ENCODE results near the gene ATP2B3. TPM values are rescaled to one million over a fixed set of nuclear protein-coding genes. Genes with fewer than 3 reads are reported as not detected.

ATP2B3 gene
- polyA plus RNA-seq, 3 donors: 0.01 TPM; not detected in 2

DNA sequence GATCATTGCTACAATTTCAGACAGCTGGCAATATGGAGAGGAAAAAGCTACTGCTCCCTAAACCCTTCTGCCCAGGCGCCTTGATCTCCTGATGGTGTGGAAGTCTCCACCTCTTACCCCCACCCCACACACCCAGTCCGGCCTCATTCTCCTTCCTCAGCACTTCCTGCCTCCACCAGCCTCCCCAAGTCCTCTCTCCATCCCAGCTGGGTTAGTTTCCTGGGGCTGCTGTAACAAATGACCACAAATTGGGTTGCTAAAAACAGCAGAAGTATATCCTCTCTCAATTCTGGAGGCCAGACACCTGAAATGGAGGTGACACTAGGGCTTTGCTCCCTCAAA, 82.6 kb downstream of the ATP2B3 start:
- Histone ChIP-seq H3K36me3 (replicated peaks in 1 of 2; ENCODE audit: control insufficient read depth in 1 of 2, insufficient read depth in 2 of 2, low read length in 2 of 2) (peaks cover 8% of the 10 kb centered on the region in 2 donors), H3K4me2 (replicated peaks; ENCODE audit: extremely low read depth, low read length, poor library complexity, severe bottlenecking) (peak overlapping the region; percentile 74), H3K9ac (ENCODE audit: insufficient read depth, low read length, poor library complexity, severe bottlenecking) (no peak overlapping the region), H3K27me3 (ENCODE audit: control insufficient read depth in 2 of 2, insufficient read depth in 2 of 2, low read length in 2 of 2) (no peaks in the 10 kb centered on the region), H3K9me3 (replicated peaks in 1 of 2; ENCODE audit: control insufficient read depth in 1 of 2, insufficient read depth in 1 of 2, low read length in 2 of 2) (no peaks in the 10 kb centered on the region), H2AFZ (ENCODE audit: insufficient read depth, low read depth, low read length, poor library complexity, severe bottlenecking) (peak overlapping the region; percentile 81), H3K27ac (ENCODE audit: low read depth in 1 of 2, low read length in 2 of 2) (no peak overlapping the region), H3K4me3 (replicated peaks in 1 of 3; ENCODE audit: low read depth in 2 of 3, low read length in 3 of 3) (peak overlapping the region; percentile 65 to 84 (median 72)), H3K79me2 (ENCODE audit: insufficient read depth, low read length) (peaks cover 13% of the 10 kb centered on the region), H4K20me1 (ENCODE audit: insufficient read depth, low read length) (peaks cover 22% of the 10 kb centered on the region), H3K4me1 (ENCODE audit: control insufficient read depth in 1 of 2, insufficient read depth in 2 of 2, low read length in 2 of 2) (peaks cover 27 to 29% of the 10 kb centered on the region in 2 donors)
- Mint-ChIP-seq H3K36me3 (peaks cover 7 to 10% of the 10 kb centered on the region in 2 donors), H3K27me3 (ENCODE audit: low read depth in 3 of 3) (peaks cover 0 to 34% (median 4%) of the 10 kb centered on the region in 3 donors), H3K4me3 (peak overlapping the region; percentile 69 to 84), H3K4me1 (peaks cover 42% of the 10 kb centered on the region), H3K27ac (peak overlapping the region in 3 of 7 donors; percentile 12 to 42 (median 36)), H3K9me3 (peaks cover 0 to 8% (median 4%) of the 10 kb centered on the region in 7 donors)
- no peak for DNase-seq
- WGBS (ENCODE audit: insufficient coverage): 0% methylated on average over 1 of the region's 2 CpGs
- intact Hi-C loops (cut with micrococcal nuclease): no loop called here
- TF ChIP-seq, protein P1, sequence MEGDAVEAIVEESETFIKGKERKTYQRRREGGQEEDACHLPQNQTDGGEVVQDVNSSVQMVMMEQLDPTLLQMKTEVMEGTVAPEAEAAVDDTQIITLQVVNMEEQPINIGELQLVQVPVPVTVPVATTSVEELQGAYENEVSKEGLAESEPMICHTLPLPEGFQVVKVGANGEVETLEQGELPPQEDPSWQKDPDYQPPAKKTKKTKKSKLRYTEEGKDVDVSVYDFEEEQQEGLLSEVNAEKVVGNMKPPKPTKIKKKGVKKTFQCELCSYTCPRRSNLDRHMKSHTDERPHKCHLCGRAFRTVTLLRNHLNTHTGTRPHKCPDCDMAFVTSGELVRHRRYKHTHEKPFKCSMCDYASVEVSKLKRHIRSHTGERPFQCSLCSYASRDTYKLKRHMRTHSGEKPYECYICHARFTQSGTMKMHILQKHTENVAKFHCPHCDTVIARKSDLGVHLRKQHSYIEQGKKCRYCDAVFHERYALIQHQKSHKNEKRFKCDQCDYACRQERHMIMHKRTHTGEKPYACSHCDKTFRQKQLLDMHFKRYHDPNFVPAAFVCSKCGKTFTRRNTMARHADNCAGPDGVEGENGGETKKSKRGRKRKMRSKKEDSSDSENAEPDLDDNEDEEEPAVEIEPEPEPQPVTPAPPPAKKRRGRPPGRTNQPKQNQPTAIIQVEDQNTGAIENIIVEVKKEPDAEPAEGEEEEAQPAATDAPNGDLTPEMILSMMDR (IDR thresholded peaks at IDR 0.05): no peak

DNA sequence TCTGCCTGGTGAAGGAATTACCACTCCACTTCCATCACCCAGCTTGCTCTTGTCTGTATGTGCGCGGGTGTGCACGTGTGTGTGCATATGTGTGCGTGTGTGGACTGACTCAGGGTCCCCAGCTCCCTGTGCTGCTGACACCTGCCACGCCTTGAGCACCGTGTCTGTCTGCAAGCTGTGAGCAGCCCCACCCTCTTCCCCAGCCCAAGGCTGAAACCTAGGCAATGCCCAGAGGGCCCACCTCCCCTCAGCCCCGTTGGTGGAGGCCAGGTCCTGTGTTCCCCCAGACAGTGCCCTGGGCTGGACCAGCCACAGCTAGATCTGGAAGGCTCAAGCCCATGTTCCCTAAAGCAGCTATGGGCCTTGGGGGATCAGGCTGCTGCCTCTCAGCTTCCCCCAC, 83.5 kb downstream of the ATP2B3 start:
- no peak for DNase-seq
- Mint-ChIP-seq H3K4me1 (peaks cover 42% of the 10 kb centered on the region), H3K4me3 (peak overlapping the region in 1 of 2 donors; percentile 12), H3K9me3 (peaks cover 0 to 8% (median 4%) of the 10 kb centered on the region in 7 donors), H3K27ac (no peak overlapping the region), H3K36me3 (peaks cover under 1 to 1% of the 10 kb centered on the region in 2 donors), H3K27me3 (ENCODE audit: low read depth in 3 of 3) (peaks cover 0 to 37% (median 4%) of the 10 kb centered on the region in 3 donors)
- Histone ChIP-seq H2AFZ (ENCODE audit: insufficient read depth, low read depth, low read length, poor library complexity, severe bottlenecking) (no peak overlapping the region), H3K79me2 (ENCODE audit: insufficient read depth, low read length) (peaks cover 13% of the 10 kb centered on the region), H3K9me3 (replicated peaks in 1 of 2; ENCODE audit: control insufficient read depth in 1 of 2, insufficient read depth in 1 of 2, low read length in 2 of 2) (no peaks in the 10 kb centered on the region), H3K27ac (ENCODE audit: low read depth in 1 of 2, low read length in 2 of 2) (no peak overlapping the region), H3K4me2 (replicated peaks; ENCODE audit: extremely low read depth, low read length, poor library complexity, severe bottlenecking) (no peak overlapping the region), H3K4me1 (ENCODE audit: control insufficient read depth in 1 of 2, insufficient read depth in 2 of 2, low read length in 2 of 2) (peaks cover 27 to 29% of the 10 kb centered on the region in 2 donors), H3K36me3 (replicated peaks in 1 of 2; ENCODE audit: control insufficient read depth in 1 of 2, insufficient read depth in 2 of 2, low read length in 2 of 2) (peaks cover 0 to 2% of the 10 kb centered on the region in 2 donors), H3K27me3 (ENCODE audit: control insufficient read depth in 2 of 2, insufficient read depth in 2 of 2, low read length in 2 of 2) (no peaks in the 10 kb centered on the region), H4K20me1 (ENCODE audit: insufficient read depth, low read length) (peaks cover 15% of the 10 kb centered on the region), H3K4me3 (replicated peaks in 1 of 3; ENCODE audit: low read depth in 2 of 3, low read length in 3 of 3) (no peak overlapping the region), H3K9ac (ENCODE audit: insufficient read depth, low read length, poor library complexity, severe bottlenecking) (no peak overlapping the region)
- WGBS (ENCODE audit: insufficient coverage): 87% methylated on average over 3 of the region's 7 CpGs
- TF ChIP-seq, protein P1 (IDR thresholded peaks at IDR 0.05): no peak
- intact Hi-C loops (cut with micrococcal nuclease): no loop called here

All from CD14-positive monocyte (primary cell).